GM12873 (cell line): Measurements from ENCODE around the gene TACR1.

Source experiments
- TF ChIP-seq, protein P1 (sequence below): IDR thresholded peaks from 2 replicates; pipeline ENCODE4 v1.5.1; 2012; ENCODE audit warnings: low read depth, mild to moderate bottlenecking, moderate library complexity, low read length, control low read depth; ENCODE audit not compliant: insufficient read depth; ENCODE audit errors: missing control alignments

Gene TACR1

GRCh38 chr2:75030218-75031009 is 168.9 kb downstream of the TACR1 start:
- TF ChIP-seq, protein P1, sequence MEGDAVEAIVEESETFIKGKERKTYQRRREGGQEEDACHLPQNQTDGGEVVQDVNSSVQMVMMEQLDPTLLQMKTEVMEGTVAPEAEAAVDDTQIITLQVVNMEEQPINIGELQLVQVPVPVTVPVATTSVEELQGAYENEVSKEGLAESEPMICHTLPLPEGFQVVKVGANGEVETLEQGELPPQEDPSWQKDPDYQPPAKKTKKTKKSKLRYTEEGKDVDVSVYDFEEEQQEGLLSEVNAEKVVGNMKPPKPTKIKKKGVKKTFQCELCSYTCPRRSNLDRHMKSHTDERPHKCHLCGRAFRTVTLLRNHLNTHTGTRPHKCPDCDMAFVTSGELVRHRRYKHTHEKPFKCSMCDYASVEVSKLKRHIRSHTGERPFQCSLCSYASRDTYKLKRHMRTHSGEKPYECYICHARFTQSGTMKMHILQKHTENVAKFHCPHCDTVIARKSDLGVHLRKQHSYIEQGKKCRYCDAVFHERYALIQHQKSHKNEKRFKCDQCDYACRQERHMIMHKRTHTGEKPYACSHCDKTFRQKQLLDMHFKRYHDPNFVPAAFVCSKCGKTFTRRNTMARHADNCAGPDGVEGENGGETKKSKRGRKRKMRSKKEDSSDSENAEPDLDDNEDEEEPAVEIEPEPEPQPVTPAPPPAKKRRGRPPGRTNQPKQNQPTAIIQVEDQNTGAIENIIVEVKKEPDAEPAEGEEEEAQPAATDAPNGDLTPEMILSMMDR = no peak

DNA sequence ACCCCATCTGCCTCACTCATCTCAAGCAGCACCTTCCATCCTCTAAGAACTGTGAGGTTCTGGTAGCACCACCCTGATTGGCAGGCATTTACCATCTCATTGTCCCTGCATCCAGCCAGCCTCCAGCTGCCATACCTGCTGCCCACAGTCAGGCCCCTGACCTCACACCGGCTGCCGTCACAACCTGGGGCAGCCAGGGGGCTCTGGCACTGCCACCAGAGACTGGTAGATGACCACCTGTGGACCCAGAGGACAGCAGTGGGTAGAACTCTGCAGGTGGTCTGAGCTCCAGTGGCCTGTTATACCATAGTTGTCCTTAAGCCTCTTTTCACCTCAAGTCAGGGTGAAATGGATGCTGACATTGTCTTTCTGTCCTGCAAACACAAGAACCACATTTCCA is 171.4 kb downstream of the TACR1 start:
- TF ChIP-seq, protein P1 = no peak

- TF ChIP-seq, protein P1 = no peak
Observed at GRCh38 chr2:75025633-75026380, 173.5 kb downstream of the TACR1 start.

- TF ChIP-seq, protein P1 = no peak
Observed at GRCh38 chr2:75025216-75025615, 174.1 kb downstream of the TACR1 start.

DNA sequence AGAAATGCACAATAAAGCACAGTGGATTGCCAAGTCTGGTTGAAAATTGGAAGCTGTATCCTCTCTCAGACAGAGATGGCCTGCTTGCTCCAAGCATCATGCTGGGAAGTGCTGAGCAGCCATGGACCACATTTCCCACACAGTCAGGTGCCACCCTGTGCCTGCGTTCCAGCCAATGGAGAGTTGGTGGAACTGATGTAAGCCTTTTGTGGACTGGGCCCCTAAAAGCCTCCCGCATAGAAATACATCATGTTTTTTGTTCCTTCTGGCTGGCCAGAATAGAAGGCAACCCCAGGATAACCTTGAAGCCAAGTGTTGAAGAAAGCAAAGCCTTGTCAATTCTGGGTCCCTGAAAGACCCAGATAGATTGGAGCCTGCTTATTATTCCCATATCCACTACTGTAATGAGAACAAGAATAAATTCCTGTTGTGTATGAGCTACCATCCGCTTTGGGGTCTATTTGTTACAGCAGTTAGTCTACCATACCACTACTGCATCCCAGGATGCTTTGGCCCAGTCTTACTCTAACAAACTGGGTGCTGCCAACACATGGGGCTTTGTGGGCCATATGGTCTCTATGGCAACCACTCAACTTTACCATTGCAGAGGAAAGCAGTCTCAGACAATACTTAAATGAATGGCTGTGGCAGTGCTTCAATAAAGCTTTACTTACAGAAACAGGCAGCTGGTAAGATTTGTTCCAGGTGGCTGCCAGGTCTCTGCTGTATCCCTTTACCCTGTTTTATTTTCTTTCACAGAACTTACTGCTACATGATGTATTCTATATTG is 175.5 kb downstream of the TACR1 start:
- TF ChIP-seq, protein P1 = no peak

DNA sequence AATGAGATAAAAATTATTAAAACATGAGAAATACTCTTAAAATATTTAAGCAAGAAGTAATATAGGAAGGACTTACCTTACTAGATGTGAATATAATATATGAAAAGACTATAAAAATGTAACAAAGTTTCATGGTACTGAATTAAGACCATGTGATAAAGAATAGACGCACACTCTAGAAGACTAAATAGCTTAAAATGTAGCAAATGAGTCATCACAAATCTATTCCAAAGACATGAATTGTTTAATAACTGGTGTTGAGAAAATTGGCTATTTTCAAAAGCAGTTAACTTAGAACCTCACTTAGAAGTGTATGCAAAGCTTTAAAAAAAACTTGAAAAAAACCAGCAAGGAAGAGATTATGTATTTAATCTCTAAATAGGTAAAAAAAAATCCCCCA is 176.8 kb downstream of the TACR1 start:
- TF ChIP-seq, protein P1 = no peak

GRCh38 chr2:75021672-75022071 is 177.6 kb downstream of the TACR1 start:
- TF ChIP-seq, protein P1 = no peak
